Nephron (organoid): ENCODE measurements around the gene BEND5.
A peak's percentile ranks its signal among the peaks of the same experiment; 100 is the strongest.

Experiments
- H3K27ac Mint-ChIP-seq, 3 experiments: 2 replicates each; pipeline ENCODE4 v1.8.0; 2020; ENCODE audit warnings: mixed read lengths in 3 of 3, mild to moderate bottlenecking in 2 of 3, moderate library complexity in 1 of 3
- H3K27me3 Mint-ChIP-seq: 2 replicates; pipeline ENCODE4 v1.8.0; 2021; ENCODE audit warnings: low read depth, mild to moderate bottlenecking, moderate library complexity, mixed read lengths
- H3K36me3 Mint-ChIP-seq: 2 replicates; pipeline ENCODE4 v1.8.0; 2020; ENCODE audit warnings: low read depth, mixed read lengths
- H3K4me1 Mint-ChIP-seq: 2 replicates; pipeline ENCODE4 v1.8.0; 2020; ENCODE audit warnings: mixed read lengths
- H3K4me3 Mint-ChIP-seq, 3 experiments: 2 replicates each; pipeline ENCODE4 v1.8.0; 2020; ENCODE audit warnings: mild to moderate bottlenecking in 3 of 3, mixed read lengths in 3 of 3, moderate library complexity in 2 of 3
- H3K9me3 Mint-ChIP-seq: 2 replicates; pipeline ENCODE4 v1.8.0; 2020; ENCODE audit warnings: mixed read lengths
- TF ChIP-seq, protein P1 (sequence below), 3 experiments: fragments of 200-600 bp; sonication (generic); IDR thresholded peaks; one replicate each; pipeline ENCODE4 v1.5.0; 2021; ENCODE audit warnings: antibody characterized with exemption in 3 of 3; ENCODE audit not compliant: unreplicated experiment in 3 of 3

BEND5 gene

GRCh38 chr1:48728584-48728983, 48.1 kb downstream of the BEND5 start:
- no peaks in the 10 kb centered on the region for H3K4me1 Mint-ChIP-seq
- H3K27ac Mint-ChIP-seq: no peak overlapping the region
- H3K27me3 Mint-ChIP-seq: no peaks in the 10 kb centered on the region
- H3K9me3 Mint-ChIP-seq: no peaks in the 10 kb centered on the region
- H3K4me3 Mint-ChIP-seq: no peak overlapping the region
- peaks cover 26% of the 10 kb centered on the region for H3K36me3 Mint-ChIP-seq
- TF ChIP-seq, protein P1, sequence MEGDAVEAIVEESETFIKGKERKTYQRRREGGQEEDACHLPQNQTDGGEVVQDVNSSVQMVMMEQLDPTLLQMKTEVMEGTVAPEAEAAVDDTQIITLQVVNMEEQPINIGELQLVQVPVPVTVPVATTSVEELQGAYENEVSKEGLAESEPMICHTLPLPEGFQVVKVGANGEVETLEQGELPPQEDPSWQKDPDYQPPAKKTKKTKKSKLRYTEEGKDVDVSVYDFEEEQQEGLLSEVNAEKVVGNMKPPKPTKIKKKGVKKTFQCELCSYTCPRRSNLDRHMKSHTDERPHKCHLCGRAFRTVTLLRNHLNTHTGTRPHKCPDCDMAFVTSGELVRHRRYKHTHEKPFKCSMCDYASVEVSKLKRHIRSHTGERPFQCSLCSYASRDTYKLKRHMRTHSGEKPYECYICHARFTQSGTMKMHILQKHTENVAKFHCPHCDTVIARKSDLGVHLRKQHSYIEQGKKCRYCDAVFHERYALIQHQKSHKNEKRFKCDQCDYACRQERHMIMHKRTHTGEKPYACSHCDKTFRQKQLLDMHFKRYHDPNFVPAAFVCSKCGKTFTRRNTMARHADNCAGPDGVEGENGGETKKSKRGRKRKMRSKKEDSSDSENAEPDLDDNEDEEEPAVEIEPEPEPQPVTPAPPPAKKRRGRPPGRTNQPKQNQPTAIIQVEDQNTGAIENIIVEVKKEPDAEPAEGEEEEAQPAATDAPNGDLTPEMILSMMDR (IDR thresholded peaks at IDR 0.05; ENCODE audit: unreplicated experiment in 3 of 3): no peak

DNA sequence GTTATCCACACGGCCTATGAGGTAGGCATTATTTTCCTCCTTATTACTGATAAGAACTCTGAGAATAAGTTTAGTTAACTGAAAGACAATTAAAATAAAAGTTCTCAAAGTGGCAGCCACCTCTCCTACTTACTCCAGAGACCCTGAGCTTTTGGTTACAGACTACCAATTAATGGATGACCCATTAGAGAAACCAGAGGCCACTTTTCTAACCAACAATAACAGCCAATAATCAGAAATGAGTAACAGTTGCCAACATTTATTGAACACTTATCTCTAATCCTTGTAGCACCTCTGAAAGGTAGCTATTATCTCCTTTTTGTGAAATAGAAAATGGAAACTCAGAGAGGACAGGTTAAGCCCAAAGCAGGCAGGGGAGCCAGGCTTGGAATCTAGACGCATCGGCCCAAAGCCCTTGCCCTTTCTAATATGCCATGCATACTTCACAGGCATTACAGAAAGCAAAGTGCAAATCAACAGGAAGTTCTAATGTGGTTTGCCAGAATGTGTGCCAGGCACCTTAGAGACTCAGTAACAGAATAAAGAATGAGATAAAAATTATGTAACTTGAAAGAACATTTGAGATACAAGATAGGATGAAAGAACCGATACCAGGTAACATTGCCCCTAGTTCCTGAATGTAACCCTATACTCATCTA, 50.0 kb downstream of the BEND5 start:
- no peaks in the 10 kb centered on the region for H3K27me3 Mint-ChIP-seq
- TF ChIP-seq, protein P1 (IDR thresholded peaks at IDR 0.05; ENCODE audit: unreplicated experiment in 3 of 3): no peak
- H3K4me1 Mint-ChIP-seq: no peaks in the 10 kb centered on the region
- peaks cover 26% of the 10 kb centered on the region for H3K36me3 Mint-ChIP-seq
- H3K4me3 Mint-ChIP-seq: no peak overlapping the region
- no peaks in the 10 kb centered on the region for H3K9me3 Mint-ChIP-seq
- peak overlapping the region in 1 of 3 experiments; percentile 32 for H3K27ac Mint-ChIP-seq

- no peak overlapping the region for H3K4me3 Mint-ChIP-seq
- TF ChIP-seq, protein P1 (IDR thresholded peaks at IDR 0.05; ENCODE audit: unreplicated experiment in 3 of 3): no peak
- H3K36me3 Mint-ChIP-seq: peaks cover 26% of the 10 kb centered on the region
- H3K4me1 Mint-ChIP-seq: no peaks in the 10 kb centered on the region
- peak overlapping the region in 1 of 3 experiments; percentile 16 for H3K27ac Mint-ChIP-seq
- no peaks in the 10 kb centered on the region for H3K9me3 Mint-ChIP-seq
- no peaks in the 10 kb centered on the region for H3K27me3 Mint-ChIP-seq
Observed at GRCh38 chr1:48726139-48726538, 50.6 kb downstream of the BEND5 start.

- Mint-ChIP-seq H3K9me3 (no peaks in the 10 kb centered on the region), H3K27ac (peak overlapping the region in 1 of 3 experiments; percentile 16), H3K4me1 (no peaks in the 10 kb centered on the region), H3K36me3 (peaks cover 26% of the 10 kb centered on the region), H3K4me3 (no peak overlapping the region), H3K27me3 (no peaks in the 10 kb centered on the region)
- TF ChIP-seq, protein P1 (IDR thresholded peaks at IDR 0.05; ENCODE audit: unreplicated experiment in 3 of 3): no peak
Observed at GRCh38 chr1:48725341-48726046, 51.2 kb downstream of the BEND5 start.

DNA sequence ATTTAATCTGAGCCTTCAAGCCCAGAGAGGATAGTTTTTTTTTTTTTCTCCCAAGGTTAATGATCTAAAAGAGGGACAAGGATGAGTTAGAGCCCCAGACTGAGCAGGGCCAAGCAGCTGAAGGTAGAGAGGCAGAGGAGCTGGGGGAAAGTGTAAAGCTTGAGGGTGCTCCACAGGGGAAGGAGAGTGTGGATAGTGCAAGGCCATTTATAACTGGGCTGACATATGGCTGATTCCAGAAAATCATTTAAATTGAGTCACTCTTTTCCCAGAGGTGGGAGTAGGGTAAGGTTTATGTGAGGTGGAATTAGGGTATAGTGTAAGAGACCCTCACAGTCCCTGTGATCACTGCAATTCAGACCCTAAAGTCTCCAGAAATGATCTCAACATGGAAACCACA, 55.8 kb downstream of the BEND5 start:
- Mint-ChIP-seq H3K27me3 (no peaks in the 10 kb centered on the region), H3K36me3 (no peaks in the 10 kb centered on the region), H3K9me3 (no peaks in the 10 kb centered on the region), H3K4me3 (no peak overlapping the region), H3K27ac (peak overlapping the region in 1 of 3 experiments; percentile 18), H3K4me1 (peaks cover 14% of the 10 kb centered on the region)
- TF ChIP-seq, protein P1 (IDR thresholded peaks at IDR 0.05; ENCODE audit: unreplicated experiment in 3 of 3): no peak
